ENCODE measurements around the gene LPP. TPM values are rescaled to one million over a fixed set of nuclear protein-coding genes. Genes with fewer than 3 reads are reported as not detected.

Gene LPP
- total and polyA plus RNA-seq, 9 of the 15 experiments (the other 6 are each of a cell fraction or from before 2014, with no cell fraction given), result 0.07 to 0.18 TPM; not detected in 7

DNA sequence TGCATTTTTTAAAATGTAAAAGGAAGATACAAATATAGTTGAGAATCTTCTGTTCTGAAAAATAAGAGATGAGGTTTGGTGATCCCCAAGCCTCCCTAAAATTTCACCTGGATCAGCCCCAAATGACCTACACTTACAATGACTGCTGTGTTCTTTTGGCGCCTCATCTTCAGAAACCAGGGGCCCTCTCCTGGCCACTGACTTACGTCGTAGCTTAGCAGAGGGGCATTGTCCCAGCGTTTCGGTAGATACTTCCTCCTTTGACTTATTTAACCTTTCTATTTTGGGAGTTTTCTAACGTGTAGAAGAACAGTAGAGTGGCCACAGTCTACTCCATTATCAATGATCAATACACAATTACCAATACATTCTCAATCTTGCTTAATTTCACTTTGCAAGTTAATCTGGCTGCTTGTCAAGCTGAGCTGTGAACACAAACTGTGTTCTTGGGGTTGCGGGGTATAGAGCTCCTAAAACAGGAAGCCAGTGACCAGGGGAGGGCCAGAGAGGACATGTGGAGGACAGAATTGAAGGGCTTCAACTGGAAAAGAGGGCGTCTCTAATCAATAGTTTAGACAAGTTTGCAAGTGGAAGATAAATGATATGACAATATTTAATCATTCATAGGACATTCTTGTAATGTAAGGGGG is 419.5 kb downstream of the LPP start:
- Histone ChIP-seq H4K20me1 (replicated peaks; ENCODE audit: control insufficient read depth, insufficient read depth, low read length) (no peaks in the 10 kb centered on the region), H3K9me3 (replicated peaks; ENCODE audit: control insufficient read depth, insufficient read depth, low read depth, low read length) (no peaks in the 10 kb centered on the region), H3K9me1 (ENCODE audit: control insufficient read depth, insufficient read depth, low read length) (no peaks in the 10 kb centered on the region), H3K4me3 (no peak overlapping the region), H3K36me3 (ENCODE audit: control insufficient read depth, insufficient read depth, low read length) (no peaks in the 10 kb centered on the region), H2AFZ (ENCODE audit: low read depth, low read length) (no peak overlapping the region), H3K79me2 (ENCODE audit: control insufficient read depth, insufficient read depth, low read length) (no peaks in the 10 kb centered on the region), H3K27me3 (ENCODE audit: control insufficient read depth in 2 of 2, insufficient read depth in 2 of 2, low read length in 2 of 2) (no peaks in the 10 kb centered on the region), H3K9ac (ENCODE audit: insufficient read depth in 1 of 2, low read depth in 2 of 2, low read length in 2 of 2) (no peak overlapping the region), H3K4me1 (replicated peaks in 1 of 2; ENCODE audit: control insufficient read depth in 2 of 2, insufficient read depth in 2 of 2, low read length in 2 of 2) (no peaks in the 10 kb centered on the region), H3K27ac (ENCODE audit: extremely low read depth, low read depth, low read length) (no peak overlapping the region), H3K4me2 (ENCODE audit: insufficient read depth, low read length) (no peak overlapping the region)
- FAIRE-seq, result no peak
- ChIA-PET POLR2A (no interaction called here), CTCF (ENCODE audit: low intra/inter-chr PET ratio) (no interaction called here)
- ATAC-seq, result no peak
- DNase-seq (ENCODE audit: extremely low read depth in 1 of 4, low spot score in 3 of 4), result no peak
- in situ Hi-C loops (cut with MboI), result no loop called here
- 4% methylated on average over 8 of the region's 8 CpGs for WGBS (ENCODE audit: insufficient coverage, low coverage, missing lambda C conversion rate)
- intact Hi-C loops (cut with micrococcal nuclease), result no loop called here
- no TSS peak for BruUV-seq (replicated peaks)
- TF ChIP-seq, protein P1, sequence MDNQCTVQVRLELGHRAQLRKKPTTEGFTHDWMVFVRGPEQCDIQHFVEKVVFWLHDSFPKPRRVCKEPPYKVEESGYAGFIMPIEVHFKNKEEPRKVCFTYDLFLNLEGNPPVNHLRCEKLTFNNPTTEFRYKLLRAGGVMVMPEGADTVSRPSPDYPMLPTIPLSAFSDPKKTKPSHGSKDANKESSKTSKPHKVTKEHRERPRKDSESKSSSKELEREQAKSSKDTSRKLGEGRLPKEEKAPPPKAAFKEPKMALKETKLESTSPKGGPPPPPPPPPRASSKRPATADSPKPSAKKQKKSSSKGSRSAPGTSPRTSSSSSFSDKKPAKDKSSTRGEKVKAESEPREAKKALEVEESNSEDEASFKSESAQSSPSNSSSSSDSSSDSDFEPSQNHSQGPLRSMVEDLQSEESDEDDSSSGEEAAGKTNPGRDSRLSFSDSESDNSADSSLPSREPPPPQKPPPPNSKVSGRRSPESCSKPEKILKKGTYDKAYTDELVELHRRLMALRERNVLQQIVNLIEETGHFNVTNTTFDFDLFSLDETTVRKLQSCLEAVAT (IDR thresholded peaks at IDR 0.05), result no peak
- no peak for TF ChIP-seq KAT2B (IDR thresholded peaks at IDR 0.05; ENCODE audit: low read depth, low read length)

DNA sequence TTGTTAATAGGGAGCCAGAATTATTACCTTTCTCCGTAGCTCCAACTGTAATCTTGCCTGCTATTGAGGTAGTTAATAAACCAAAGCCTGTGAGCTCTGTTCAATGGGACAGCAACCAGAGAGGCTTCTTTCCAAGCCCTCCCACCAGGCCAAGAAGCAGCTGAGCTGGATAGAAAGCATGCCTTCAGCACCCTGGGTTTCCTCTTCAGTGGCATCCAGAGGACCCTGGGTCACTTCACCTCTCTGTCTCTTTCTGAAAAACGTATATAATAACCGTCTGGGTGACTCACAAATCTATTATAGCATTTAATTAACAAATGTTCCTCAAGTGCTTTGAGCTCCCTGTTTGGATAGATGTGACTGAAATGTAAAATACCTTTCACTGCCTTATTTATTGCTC is 420.0 kb downstream of the LPP start:
- ChIA-PET CTCF (ENCODE audit: low intra/inter-chr PET ratio) (no interaction called here), POLR2A (no interaction called here)
- Histone ChIP-seq H3K36me3 (ENCODE audit: control insufficient read depth, insufficient read depth, low read length) (no peaks in the 10 kb centered on the region), H3K79me2 (ENCODE audit: control insufficient read depth, insufficient read depth, low read length) (no peaks in the 10 kb centered on the region), H3K27ac (ENCODE audit: extremely low read depth, low read depth, low read length) (no peak overlapping the region), H3K27me3 (ENCODE audit: control insufficient read depth in 2 of 2, insufficient read depth in 2 of 2, low read length in 2 of 2) (no peaks in the 10 kb centered on the region), H3K4me2 (ENCODE audit: insufficient read depth, low read length) (no peak overlapping the region), H2AFZ (ENCODE audit: low read depth, low read length) (no peak overlapping the region), H3K4me3 (no peak overlapping the region), H3K9me3 (replicated peaks; ENCODE audit: control insufficient read depth, insufficient read depth, low read depth, low read length) (no peaks in the 10 kb centered on the region), H3K9ac (ENCODE audit: insufficient read depth in 1 of 2, low read depth in 2 of 2, low read length in 2 of 2) (no peak overlapping the region), H4K20me1 (replicated peaks; ENCODE audit: control insufficient read depth, insufficient read depth, low read length) (no peaks in the 10 kb centered on the region), H3K4me1 (replicated peaks in 1 of 2; ENCODE audit: control insufficient read depth in 2 of 2, insufficient read depth in 2 of 2, low read length in 2 of 2) (no peaks in the 10 kb centered on the region), H3K9me1 (ENCODE audit: control insufficient read depth, insufficient read depth, low read length) (no peaks in the 10 kb centered on the region)
- in situ Hi-C loops (cut with MboI), result no loop called here
- BruUV-seq (replicated peaks), result no TSS peak
- intact Hi-C loops (cut with micrococcal nuclease), result no loop called here
- FAIRE-seq (no peak), ATAC-seq (no peak), DNase-seq (ENCODE audit: extremely low read depth in 1 of 4, low spot score in 3 of 4) (no peak)
- TF ChIP-seq NCOA1 (IDR thresholded peaks at IDR 0.05; ENCODE audit: low read depth) (no peak), CBX3 (IDR thresholded peaks at IDR 0.05; ENCODE audit: borderline replicate concordance in 1 of 2, low read length in 2 of 2) (no peak), LCOR (CRISPR knock-in tag; IDR thresholded peaks at IDR 0.05) (no peak), SAFB (IDR thresholded peaks at IDR 0.05; ENCODE audit: borderline replicate concordance, low read depth, low read length) (no peak), HDGF (IDR thresholded peaks at IDR 0.05) (no peak), ZSCAN32 (CRISPR knock-in tag; IDR thresholded peaks at IDR 0.05) (no peak), FOXK1 (CRISPR knock-in tag; IDR thresholded peaks at IDR 0.05; ENCODE audit: borderline replicate concordance) (no peak), BCL6 (CRISPR knock-in tag; IDR thresholded peaks at IDR 0.05) (no peak), TBL1XR1 (IDR thresholded peaks at IDR 0.05; ENCODE audit: low read length in 2 of 2) (no peak)
- TF ChIP-seq, protein P2, sequence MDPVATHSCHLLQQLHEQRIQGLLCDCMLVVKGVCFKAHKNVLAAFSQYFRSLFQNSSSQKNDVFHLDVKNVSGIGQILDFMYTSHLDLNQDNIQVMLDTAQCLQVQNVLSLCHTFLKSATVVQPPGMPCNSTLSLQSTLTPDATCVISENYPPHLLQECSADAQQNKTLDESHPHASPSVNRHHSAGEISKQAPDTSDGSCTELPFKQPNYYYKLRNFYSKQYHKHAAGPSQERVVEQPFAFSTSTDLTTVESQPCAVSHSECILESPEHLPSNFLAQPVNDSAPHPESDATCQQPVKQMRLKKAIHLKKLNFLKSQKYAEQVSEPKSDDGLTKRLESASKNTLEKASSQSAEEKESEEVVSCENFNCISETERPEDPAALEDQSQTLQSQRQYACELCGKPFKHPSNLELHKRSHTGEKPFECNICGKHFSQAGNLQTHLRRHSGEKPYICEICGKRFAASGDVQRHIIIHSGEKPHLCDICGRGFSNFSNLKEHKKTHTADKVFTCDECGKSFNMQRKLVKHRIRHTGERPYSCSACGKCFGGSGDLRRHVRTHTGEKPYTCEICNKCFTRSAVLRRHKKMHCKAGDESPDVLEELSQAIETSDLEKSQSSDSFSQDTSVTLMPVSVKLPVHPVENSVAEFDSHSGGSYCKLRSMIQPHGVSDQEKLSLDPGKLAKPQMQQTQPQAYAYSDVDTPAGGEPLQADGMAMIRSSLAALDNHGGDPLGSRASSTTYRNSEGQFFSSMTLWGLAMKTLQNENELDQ (CRISPR knock-in tag; IDR thresholded peaks at IDR 0.05; ENCODE audit: borderline replicate concordance), result no peak
- TF ChIP-seq, protein P3, sequence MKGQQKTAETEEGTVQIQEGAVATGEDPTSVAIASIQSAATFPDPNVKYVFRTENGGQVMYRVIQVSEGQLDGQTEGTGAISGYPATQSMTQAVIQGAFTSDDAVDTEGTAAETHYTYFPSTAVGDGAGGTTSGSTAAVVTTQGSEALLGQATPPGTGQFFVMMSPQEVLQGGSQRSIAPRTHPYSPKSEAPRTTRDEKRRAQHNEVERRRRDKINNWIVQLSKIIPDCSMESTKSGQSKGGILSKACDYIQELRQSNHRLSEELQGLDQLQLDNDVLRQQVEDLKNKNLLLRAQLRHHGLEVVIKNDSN (CRISPR knock-in tag; IDR thresholded peaks at IDR 0.05), result no peak
- WGBS (ENCODE audit: insufficient coverage, low coverage, missing lambda C conversion rate), result 3% methylated on average over 3 of the region's 3 CpGs

Measured in K562 (cell line).